ENCODE data around the gene CDK4.

CDK4 gene

GRCh38 chr12:57795354-57795753 lies 43.2 kb upstream of the CDK4 start:
- no peak for TF ChIP-seq TAF1 (IDR thresholded peaks at IDR 0.05; ENCODE audit: borderline replicate concordance, insufficient read depth, low read length)
- no peak for TF ChIP-seq SIN3A (IDR thresholded peaks at IDR 0.05; ENCODE audit: borderline replicate concordance, insufficient read depth, low read length)
- TF ChIP-seq REST (IDR thresholded peaks at IDR 0.05; ENCODE audit: insufficient read depth in 1 of 2, low read depth in 2 of 2, low read length in 2 of 2): no peak
- no peak for TF ChIP-seq FOXP2 (optimal IDR thresholded peaks at IDR 0.05; ENCODE audit: borderline replicate concordance, extremely low read depth, extremely low read length, insufficient read depth)
- no peak for TF ChIP-seq POLR2AphosphoS5 (IDR thresholded peaks at IDR 0.05; ENCODE audit: low read depth, low read length)

GRCh38 chr12:57793920-57794319 lies 41.8 kb upstream of the CDK4 start:
- TF ChIP-seq POLR2AphosphoS5 (IDR thresholded peaks at IDR 0.05; ENCODE audit: low read depth, low read length): no peak

- TF ChIP-seq REST (IDR thresholded peaks at IDR 0.05; ENCODE audit: insufficient read depth in 1 of 2, low read depth in 2 of 2, low read length in 2 of 2) (no peak), FOXP2 (optimal IDR thresholded peaks at IDR 0.05; ENCODE audit: borderline replicate concordance, extremely low read depth, extremely low read length, insufficient read depth) (no peak), POLR2AphosphoS5 (IDR thresholded peaks at IDR 0.05; ENCODE audit: low read depth, low read length) (no peak), SIN3A (IDR thresholded peaks at IDR 0.05; ENCODE audit: borderline replicate concordance, insufficient read depth, low read length) (no peak), TAF1 (IDR thresholded peaks at IDR 0.05; ENCODE audit: borderline replicate concordance, insufficient read depth, low read length) (no peak)
Observed at GRCh38 chr12:57783861-57784260, 31.8 kb upstream of the CDK4 start.

GRCh38 chr12:57783466-57783801 lies 31.3 kb upstream of the CDK4 start:
- TF ChIP-seq SIN3A (IDR thresholded peaks at IDR 0.05; ENCODE audit: borderline replicate concordance, insufficient read depth, low read length): no peak
- no peak for TF ChIP-seq REST (IDR thresholded peaks at IDR 0.05; ENCODE audit: insufficient read depth in 1 of 2, low read depth in 2 of 2, low read length in 2 of 2)
- no peak for TF ChIP-seq POLR2AphosphoS5 (IDR thresholded peaks at IDR 0.05; ENCODE audit: low read depth, low read length)
- TF ChIP-seq FOXP2 (optimal IDR thresholded peaks at IDR 0.05; ENCODE audit: borderline replicate concordance, extremely low read depth, extremely low read length, insufficient read depth): no peak
- no peak for TF ChIP-seq TAF1 (IDR thresholded peaks at IDR 0.05; ENCODE audit: borderline replicate concordance, insufficient read depth, low read length)

GRCh38 chr12:57782608-57783465 lies 30.7 kb upstream of the CDK4 start, which contains the start of gene TSFM:
Gene TSFM, plus strand, starts transcription at chr12:57782787. Its CDS starts 15 bp downstream, at chr12:57782802.
- TF ChIP-seq TAF1 (IDR thresholded peaks at IDR 0.05; ENCODE audit: borderline replicate concordance, insufficient read depth, low read length): peak; percentile 93
- TF ChIP-seq SIN3A (IDR thresholded peaks at IDR 0.05; ENCODE audit: borderline replicate concordance, insufficient read depth, low read length): peak; percentile 66; the same call in 1 of the 2 replicates
- peak; percentile 96 for TF ChIP-seq POLR2AphosphoS5 (IDR thresholded peaks at IDR 0.05; ENCODE audit: low read depth, low read length)
- peak; percentile 98 for TF ChIP-seq FOXP2 (optimal IDR thresholded peaks at IDR 0.05; ENCODE audit: borderline replicate concordance, extremely low read depth, extremely low read length, insufficient read depth)
- peak; percentile 58 to 68; a peak in 3 of 4 replicates for TF ChIP-seq REST (IDR thresholded peaks at IDR 0.05; ENCODE audit: insufficient read depth in 1 of 2, low read depth in 2 of 2, low read length in 2 of 2)

Data from PFSK-1 (cell line).